DMS153 treated with DMSO at 0.1 percent for 48 hours (cell line): ENCODE measurements around the gene KRT86.

Experiments
- DNase-seq: peaks from one replicate; lab custom pipeline; 2025; ENCODE audit not compliant: unreplicated experiment; lab: John Stamatoyannopoulos, UW

The KRT86 gene

DNA sequence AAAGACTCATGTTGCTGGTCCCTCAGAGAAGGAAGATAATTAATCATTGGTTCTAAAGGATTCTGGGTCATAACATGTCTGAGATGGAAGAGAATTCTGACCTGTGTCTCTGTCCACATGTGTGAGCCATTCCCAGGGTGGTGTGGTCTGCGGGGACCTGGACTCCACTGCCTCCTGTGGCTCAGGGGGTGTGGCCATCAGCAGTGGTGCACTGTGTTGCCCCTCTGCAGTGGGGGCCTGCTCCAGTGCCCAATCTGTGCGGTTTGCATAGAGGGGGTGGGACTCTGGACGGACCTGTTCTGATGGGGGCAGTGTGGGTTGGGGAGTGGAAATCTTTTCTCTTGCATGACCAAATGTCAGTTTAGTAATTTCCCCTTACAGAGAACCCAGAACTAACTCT is 79.3 kb downstream of the KRT86 start:
- no peak for DNase-seq

DNA sequence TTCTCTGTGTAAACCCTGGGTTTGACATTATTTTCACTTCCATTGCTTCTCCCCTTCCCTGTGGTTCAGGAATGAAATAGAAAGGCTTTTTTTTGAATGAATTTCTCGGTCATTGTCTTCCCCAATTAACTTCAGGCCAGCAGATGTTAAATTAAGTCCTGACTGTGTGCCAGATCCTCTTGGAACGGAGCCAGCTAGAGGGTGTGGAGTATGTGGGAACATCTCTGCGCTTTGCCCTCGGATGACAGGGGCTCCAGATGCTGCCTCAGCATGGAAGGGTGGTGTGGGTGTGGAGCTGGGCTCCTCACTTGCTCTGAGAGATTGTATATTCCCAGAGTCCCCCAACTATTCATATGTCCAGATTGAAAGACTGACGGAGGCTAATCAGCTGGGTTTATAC is 79.8 kb downstream of the KRT86 start:
- DNase-seq: no peak

DNA sequence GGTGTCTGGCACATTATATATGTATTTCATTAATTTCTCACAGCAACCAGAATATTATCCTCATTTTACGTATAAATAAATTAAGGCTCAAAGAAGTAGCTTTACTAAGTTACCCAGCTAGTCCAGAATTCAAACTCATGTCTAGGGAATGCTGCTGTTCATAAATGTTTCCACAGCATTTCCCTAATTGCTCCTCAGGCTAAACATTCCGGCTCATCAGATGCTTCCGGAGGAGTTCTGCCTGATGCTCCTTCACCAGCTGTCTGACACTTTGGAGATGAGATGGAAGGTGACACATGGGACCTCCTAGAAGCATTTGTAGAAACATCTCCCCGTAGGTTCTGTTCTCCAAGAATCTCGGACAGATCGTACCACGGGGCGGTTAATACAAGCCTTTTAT is 80.7 kb downstream of the KRT86 start:
- no peak for DNase-seq

DNA sequence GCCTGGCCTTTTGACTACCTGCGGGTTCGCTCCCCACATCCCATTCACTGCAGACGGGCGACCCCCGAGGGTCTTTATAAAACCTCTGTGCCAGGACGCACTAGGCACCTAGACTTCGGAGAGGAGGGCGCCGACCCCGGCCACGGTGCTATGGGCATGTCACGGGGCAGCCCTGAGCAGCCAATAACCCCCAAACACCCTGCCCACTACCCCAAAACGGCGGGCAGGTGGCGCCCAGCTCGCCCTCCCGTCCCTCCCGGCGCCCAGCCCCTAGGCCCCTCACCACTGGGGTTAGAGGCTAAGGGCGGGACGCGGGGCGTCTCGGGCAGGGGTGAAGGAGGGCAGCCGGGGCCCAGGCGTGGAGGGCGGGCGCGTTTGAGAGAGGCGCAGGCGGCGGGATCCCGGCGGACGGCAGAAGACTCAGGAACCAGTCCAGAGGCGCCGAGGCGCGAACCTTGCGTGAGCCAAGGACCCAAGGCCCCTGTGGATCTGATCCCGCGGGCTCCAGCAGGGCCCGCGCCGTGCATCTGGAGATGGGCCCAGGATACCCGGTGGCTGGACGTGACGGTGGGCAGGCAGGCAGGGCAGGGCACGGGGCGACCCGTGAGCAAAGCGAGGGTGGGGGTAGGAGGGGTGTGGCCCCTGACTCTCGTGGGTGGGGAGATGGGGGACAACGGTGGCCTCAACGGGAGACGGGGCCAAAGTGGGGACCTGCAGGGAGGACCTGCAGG is 81.8 kb downstream of the KRT86 start:
- no peak for DNase-seq

DNA sequence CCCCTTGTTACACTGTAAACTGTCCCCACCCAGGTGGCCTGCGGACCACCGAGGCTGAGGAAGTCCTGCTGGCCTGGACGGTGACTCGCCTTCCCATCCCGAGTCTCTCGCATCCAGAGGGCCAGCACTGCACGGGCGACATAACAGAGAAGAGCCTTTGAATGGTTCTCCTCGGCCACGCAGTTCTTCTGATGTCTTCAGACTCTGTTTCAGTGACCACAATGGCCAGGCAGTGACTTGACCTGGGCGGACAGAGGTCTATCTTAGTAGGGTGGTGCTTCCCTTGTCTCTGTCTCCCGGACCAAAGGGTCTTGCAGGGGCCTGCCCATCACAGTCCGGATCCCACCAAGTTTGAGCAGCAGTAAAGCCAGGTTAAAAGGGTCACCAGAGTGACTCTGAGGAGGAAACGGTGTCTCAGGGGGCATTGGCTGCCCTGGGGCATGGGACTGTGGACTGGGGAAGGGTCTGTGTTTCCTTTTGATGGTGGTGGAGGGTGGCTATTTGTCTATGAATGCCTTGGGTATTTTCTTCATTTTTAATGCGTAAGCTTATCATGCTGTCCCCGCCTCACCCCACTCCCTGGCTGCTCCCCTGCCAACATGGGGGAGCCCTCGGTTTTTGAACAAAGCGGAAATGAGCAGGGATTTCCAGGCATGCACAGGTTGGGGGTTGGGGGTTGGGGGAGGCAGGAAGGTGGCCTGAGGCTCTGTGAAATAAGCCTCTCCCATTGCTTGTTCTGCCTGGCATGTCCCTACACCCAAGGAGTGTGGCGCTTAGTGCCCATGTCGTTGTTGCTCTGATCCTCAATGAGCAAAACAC is 82.5 kb downstream of the KRT86 start:
- DNase-seq: no peak
